GM21737 (cell line): Measurements from ENCODE around the gene CD1D.
"Not testable (repeated sequence)": the region's sequence is repeated elsewhere in the genome, so short reads cannot be mapped to it uniquely, and the experiment has no call there.

Source experiments
- ATAC-seq: cut with Tn5 transposase; IDR thresholded peaks from one replicate; pipeline ENCODE4 v1.9.1; 2021; ENCODE audit warnings: mild to moderate bottlenecking, moderate library complexity; ENCODE audit not compliant: unreplicated experiment

Gene CD1D

DNA sequence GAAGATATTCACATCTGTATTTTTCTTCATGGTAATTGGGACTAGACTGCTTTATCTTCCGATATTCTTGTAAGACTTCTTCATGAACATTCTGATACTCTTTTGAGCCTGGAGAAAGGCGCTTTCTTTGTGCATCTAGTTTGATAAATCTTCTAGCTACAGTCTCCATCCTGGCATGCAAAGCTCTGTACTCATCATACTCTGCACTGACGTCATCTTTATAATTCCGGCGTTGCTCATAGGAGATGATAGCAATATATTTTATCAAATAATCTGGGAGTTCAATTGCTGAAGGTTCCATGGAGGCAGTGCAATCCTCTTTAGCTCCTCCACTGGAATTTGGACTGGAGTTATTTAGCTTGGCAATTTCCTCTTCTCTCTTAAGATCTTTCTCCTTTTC, 4.8 kb upstream of the CD1D start:
- not testable (repeated sequence) for ATAC-seq

DNA sequence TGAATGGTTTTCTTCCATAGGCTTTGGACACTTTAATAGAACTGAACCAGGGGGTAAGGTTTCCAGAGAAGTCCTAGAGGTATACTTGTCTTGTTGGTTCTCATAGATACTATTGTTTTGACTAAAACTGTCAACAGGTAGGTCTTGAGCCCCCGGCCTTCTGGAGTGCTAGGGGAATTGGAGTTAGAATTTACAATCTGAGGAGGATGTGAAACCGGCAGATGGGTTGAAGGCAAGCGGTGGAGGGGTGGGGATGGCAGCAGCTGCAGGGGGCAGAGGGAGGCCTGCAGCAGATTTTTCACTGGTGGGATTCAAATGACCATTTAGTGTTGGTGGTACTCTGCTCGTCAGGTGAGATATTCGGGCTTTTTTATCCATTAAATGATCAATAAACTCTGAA, 4.3 kb upstream of the CD1D start:
- ATAC-seq: no peak

DNA sequence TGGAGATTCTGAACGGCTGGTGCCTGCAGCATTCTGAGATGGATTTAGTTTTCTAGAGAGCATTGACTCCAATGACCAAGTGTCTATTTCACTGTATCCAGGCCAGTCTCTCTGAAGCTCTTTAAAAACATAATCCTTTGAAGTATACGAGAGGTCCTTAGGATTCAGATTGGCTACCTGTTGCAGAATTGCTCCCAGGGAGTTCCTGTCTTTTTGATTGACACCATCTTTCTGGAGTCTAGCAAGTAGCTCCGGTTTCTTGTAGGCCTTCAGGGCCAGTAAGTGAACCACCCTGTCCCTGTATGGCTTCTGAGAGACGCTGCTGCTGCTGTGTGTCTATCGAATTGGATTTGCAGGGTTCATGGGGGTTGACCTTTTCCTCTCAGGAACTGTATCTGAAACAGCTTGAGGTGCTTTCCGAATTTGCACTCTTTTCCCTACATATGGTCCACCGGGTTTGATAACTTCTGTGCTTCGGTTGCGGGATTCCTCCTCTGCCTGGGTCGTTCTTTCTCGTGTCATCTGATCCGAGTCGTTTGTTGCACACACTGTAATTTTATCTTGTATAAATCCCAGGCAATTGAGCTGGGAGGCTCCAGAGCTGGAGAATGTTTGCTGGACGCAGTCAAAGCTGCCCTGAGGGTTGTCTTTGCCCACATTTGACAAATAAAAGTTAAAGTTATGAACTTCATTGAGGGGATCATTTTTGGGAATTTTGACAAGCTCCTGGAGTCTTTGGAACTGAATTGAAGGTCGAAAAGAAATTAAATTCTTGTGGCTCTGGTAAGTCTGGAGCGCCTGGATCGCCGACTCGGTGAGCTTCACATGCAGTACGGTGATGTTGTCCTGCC, 3.6 kb upstream of the CD1D start:
- ATAC-seq: not testable (repeated sequence)

DNA sequence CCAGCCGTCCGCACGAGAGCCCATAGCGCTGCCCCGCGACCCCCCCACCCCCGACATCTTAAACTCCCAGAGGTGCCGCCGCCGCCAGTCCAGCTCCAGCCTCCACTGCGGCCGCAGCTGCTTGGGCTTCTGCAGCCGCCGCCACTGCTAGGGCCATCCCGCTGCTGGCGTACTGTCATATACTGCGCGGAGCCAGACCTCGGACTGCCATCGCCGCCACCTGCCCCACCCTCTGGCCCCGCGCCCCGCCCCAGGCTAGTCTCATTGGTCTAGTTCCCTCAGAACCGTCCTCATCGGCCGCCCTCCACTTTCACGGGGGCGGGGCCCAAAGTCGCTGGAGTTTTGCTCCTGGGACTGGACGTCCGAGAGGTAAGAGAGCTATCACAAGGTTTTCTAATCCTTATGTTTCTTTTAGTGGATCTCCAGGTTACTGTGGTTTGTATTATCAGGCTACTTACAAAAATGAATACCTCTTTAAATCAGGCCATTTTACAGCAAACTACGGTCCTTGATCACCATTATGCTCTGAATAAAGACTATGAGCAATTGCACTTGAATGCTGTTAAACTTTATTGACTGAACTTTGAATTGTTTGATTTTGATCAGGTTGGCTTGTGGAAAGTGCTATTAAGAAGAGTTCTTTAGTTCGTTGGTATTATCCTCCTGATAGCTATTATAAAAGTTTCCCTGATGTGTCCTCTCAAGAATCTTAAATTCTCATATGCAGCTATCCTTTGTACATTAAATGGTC, 2.8 kb upstream of the CD1D start:
- no peak for ATAC-seq

DNA sequence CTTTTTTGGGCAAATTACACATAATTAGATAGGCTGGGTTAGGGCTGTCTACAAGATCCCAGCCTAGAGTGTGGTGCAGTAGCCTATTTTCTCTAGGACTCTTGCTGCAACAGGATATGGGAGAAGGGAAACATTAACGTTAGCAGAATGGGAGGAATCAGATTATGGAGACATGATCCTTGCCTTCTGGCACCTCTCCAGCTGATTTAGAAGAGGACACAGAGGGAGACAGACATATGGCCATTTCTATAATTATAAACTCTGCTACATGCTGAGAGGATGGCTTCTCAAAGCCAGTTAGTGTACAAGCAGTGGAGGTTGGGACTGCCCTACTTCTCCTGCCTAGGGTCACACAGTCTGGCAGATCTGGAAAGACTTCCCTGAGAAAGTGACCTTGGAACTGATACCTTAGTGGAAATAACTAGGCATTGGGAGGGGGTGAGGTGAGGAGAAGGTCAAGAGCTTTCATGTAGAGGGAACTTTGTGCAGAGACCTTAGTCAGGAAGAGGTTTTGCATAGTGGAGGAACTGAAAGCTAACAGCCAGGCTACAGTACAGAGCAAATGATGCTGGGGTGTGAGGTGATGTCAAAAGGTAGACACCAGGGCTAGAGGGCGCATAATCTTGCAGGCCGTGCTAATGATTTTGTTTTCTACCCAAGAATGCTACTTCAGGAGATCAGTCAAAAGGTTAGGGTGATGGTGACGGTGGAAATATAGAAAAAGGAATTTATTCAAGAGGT, 1.2 kb upstream of the CD1D start:
- ATAC-seq: peak; percentile 71

DNA sequence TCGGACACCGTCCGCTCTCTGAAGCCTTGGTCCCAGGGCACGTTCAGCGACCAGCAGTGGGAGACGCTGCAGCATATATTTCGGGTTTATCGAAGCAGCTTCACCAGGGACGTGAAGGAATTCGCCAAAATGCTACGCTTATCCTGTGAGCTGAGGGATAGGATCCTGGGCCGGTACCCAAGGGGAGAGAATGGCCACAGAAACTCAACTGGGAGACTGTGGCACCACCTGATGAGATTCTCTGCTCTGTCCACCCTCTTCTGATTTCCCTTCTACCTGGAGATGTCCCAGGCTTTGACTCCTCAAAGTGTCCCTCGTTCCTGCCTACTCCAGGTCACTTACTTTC, 855 bp downstream of the CD1D start:
- ATAC-seq: no peak

DNA sequence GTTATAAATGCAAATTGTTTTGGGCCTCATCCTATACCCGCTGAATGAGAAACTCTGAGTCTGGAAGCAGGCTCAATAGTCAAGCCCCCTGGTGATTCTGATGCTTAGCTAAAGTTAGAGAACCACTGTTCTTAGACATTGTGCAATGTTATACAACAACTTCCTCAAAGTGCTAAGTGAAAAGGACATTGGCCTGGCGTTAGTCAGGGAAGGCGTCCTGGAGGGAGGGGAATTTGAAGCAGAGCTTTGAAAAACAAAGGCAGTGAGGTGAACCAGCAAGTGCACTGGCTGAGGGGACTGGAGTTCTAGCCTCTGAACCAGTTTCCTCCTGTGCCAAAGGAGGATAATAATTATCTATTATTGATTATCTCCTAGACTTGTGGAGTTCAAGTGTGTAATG, 5.1 kb downstream of the CD1D start:
- no peak for ATAC-seq

DNA sequence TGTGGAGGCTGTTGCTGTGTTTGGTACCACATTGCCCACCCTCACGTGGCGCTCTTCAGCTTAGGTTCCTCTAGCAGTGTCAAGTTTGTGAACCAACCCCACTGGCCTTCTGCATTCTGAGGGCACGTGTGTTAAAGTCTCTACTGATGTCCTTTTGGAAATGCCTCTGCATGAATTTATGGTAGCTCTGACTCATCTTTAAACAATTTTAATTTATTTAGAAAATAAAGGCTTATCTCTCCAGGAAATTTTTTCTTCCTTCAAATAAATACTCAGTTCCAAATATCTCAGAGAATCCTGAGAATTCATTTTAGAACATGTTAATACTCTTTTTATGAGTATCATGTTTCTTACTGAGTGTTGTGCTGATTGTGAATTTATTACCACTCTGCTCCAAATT, 5.5 kb downstream of the CD1D start:
- ATAC-seq: no peak

DNA sequence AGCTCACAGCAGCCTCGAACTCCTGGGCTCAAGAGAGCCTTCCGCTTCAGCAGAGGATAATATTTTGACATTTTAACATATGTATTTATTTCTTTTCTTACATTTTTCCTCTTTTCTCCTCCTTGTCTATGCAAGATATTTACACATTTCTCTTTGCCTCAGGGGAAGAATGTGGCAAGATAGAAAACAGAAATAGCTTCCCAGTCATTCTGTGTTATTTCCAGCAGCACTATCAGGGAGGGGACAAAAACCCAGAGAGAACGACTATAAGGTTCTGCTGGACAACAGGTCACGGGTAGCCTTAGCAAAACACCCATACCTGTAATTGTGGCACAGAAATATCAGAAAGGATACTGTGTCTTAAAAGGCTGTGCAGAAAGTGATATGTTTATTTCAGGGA, 7.9 kb downstream of the CD1D start:
- no peak for ATAC-seq

DNA sequence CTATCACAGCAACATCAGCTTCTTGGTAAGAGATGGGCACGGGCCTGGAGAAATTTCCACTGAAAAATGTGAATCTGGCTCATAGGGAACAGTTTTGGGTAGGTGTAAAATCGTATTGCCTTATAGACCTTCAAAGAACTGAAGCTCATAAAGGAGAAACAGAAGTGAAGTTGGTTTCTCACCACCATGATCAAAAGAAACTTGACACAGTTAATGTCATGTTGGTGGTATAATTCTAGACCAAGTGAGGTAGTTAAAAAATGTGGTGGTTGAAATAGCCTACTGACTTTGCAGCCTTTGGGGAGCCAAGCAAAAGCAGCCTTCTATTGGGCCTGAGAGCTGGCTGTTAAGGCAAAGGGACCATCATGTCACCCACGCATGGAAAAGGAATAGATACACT, 8.9 kb downstream of the CD1D start:
- ATAC-seq: no peak

DNA sequence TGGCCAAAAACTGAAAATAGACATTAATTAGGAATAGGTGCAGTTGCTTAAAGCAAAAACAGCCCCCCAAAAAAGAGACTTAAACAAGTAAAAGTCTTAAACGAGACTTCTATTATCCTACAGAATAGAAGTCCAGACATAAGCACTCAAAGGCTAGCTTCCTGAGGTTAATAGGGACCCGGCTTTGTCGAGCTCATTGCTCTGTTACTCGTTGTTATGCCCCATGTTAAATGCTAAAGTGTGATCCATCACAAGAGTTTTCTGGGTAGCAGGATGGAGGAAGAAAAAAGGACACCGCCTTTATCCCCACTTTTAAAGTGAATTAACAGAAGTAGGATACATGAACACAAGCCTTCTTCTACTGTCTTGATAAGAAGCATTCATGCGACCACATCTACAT, 10.6 kb downstream of the CD1D start:
- ATAC-seq: no peak

DNA sequence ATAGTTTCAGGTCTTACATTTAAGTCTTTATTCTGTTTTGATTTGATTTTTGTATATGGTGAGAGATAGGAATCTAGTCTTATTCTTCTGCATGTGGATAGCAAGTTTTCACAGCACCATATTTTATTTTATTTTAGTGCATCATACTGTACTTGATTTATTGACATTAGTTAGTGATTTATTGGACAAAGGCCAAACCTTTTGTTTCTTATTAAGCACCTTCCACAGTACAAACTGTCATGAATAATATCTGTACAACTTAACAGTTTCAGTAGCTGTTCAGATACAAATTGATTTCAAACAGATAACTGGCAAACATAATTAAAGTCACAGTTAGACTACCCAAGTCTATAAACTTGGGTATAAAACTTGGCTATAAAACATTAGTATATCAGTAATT, 15.8 kb downstream of the CD1D start:
- ATAC-seq: no peak

DNA sequence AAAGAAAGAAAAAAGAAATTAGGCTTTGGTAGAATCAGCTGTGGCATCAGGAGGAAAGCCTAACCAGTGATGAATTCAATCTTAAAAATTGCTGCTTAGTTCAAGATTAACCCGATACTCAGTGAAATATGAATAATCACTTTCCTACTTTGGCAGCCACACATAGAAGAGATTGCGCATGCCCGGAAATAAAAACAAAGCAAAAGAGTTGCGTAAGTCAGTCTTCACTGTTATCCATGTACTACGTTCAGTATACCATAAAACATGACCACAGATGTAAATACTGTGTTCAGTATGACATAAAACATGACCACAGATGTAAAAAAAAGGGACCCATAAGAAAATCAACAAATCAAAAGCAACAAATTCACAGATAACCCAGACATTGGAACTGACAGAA, 19.2 kb downstream of the CD1D start:
- no peak for ATAC-seq

DNA sequence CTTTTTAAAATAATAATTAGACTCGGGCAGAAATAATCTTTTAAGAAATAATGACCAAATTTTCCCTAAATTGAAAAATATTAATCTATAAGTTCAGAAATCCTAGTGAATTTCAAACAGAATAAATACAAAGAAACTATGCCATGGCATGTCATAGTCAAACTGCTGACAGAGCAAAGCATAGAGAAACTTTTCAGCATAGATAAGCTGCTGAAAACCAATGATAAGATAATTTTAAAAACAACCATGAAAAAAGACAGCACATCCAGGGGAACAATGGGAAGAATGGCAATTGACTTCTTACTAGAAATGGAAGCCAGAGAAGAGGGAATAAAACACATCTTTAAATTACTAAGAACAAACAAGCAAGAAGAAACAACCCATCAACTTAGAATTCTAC, 19.8 kb downstream of the CD1D start:
- no peak for ATAC-seq

DNA sequence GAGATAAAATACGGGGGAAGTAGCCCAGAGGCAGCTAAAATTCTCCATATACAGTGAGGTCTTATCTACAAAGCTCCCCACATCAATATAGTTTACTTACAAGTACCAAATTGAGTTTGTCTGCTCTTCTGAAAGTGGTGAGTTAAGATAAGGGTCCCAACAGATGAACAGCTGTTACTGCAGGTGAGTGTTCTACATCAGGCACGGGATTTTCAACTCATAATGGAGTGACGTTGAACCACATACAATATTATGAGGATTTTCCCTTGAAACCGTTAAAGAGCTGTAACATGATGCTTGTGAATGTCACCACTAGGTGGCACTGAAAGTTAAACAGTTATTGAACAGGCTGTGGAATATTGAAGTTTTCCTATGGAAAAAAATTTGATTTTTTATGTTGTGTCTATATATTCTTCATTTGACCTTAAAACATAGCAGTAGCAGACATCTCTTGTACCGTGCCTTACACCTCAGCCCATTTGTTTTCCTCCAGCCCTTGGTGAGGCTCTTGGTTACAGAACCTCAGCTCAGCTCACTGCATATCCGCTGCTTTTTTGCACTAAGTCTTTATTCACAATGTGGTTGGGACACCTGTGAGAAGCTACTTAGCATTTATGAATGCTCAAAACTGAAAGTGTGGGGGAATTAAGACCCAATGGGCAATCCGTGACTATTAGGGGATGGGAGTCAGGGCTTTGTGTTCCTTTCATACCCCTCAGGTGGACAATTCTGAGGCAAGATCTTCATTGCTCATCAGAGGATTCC, 23.2 kb downstream of the CD1D start:
- ATAC-seq: no peak

DNA sequence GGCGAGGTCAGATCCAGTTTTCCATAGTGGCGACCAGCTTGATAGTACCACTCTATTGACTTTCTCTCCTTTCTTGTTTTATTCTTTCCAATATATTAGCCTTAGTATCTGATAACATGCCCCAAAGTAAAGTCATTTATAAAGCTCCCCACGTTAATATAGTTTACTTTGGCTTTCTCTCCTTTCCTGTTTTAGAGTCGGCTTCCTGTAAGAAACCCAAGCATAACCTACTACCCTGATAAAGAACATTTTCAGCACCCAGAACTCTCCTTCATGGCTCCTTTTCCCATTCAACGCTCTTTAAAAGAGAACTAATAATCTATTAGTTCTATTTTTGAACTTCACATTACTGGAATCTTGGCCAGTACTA, 23.7 kb downstream of the CD1D start:
- ATAC-seq: no peak

DNA sequence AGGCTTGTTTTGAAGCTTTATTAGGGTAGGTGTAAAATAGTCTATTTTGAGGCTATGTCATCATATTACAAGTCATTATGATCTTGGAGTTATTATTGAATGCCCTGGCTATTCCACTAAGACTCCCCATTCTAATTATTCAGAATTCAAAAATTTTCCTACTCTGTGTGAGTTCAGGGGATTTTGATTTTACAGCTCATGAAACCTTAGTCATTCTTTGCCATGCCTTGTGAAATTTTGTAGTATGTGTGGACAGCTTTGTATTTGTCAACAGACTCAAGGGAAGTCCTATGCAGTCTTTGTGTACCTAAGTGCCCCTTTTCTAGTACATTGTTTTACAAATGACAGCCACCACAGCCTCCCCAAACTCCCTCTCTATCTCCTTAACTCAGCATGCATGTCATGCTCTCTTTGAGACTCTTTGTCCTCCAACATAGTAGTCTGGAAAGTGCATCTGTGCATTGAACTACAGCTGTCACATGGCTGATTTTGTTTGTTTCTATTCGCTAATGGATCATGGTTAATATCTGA, 28.0 kb downstream of the CD1D start:
- no peak for ATAC-seq

DNA sequence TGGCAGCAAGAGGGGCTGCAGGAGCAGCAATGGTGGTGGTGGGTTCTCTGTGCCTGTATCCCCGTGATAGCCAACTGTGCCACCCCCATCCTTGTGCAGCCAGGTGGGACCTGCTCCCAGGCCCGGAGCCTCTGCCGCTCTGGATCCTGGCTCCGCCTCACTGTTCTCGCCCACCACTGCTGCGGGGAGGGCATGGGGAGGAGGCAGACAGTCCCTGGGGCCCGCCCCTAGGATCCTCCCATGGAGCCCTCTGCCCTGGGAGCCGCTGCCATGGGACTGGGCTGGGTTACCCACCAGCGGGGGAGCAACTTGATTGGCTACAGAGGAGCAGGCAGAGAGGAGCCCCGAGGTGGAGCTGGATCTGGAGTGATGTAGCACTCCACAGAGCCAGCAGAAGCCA, 31.6 kb downstream of the CD1D start:
- no peak for ATAC-seq

DNA sequence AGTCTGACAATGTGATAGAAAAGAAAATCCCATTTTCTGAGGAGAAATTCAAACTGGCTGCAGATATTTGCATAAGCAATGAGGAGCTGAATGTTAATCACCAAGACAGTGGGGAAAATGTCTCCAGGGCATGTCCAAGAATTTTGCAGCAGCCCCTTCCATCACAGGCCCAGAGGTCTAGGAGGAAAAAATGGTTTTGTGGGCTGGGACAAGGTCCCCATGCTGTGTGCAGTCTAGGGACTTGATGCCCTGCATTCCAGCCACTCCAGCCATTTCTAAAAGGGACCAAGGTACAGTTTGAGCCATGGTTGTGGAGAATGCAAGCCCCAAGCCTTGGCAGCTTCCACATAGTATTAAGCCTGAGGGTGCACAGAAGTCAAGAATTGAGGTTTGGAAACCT, 42.8 kb downstream of the CD1D start:
- ATAC-seq: not testable (repeated sequence)

DNA sequence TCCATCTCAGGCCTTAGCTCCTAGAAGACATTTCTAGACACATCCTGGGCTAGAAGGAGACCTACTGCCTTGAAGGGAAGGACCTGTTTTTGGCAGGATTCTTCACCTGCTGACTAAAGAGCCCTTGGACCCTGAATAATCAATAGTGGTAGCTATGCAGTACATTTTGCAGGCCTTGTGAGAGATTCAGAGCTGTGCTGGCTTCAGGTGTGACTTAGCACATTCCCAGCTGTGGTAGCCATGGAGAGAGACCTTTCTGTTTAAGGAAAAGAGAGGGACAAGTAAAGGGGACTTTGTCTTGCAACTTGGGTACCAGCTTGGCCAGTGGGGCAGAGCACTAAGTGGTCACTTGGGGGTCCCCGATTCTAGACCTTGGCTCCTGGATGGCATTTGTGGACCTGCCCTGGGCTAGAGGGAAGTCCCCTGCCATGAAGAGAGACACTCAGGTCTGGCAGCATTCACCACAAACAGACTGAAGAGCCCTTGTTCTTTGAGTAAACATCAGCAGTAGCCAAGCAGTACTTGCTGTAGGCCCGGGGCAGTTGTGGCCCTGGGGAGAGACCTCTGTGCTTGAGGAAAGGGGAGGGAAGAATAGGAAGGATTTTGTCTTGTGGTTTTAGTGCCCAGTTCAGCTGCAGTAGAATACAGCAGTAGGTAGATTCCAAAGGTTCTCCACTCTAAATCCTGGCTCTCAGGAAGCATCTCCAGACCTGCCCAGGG, 47.4 kb downstream of the CD1D start:
- no peak for ATAC-seq
